Ishikawa (cell line): Measurements from ENCODE around the gene EP400.

Experiments used
- EGR1 ChIP-seq: IDR thresholded peaks from 2 replicates; pipeline ENCODE4 v1.6.1; 2012
- EP300 ChIP-seq: IDR thresholded peaks from 2 replicates; pipeline ENCODE4 v1.6.1; 2012; ENCODE audit warnings: borderline replicate concordance
- FOXM1 ChIP-seq: IDR thresholded peaks from 2 replicates; pipeline ENCODE4 v1.6.1; 2012; ENCODE audit warnings: low read depth, borderline replicate concordance
- RAD21 ChIP-seq: IDR thresholded peaks from 2 replicates; pipeline ENCODE4 v1.6.1; 2012; ENCODE audit warnings: low read depth
- TAF1 ChIP-seq: IDR thresholded peaks from 2 replicates; pipeline ENCODE4 v1.6.1; 2012; ENCODE audit warnings: low read depth, mild to moderate bottlenecking
- YY1 ChIP-seq: IDR thresholded peaks from 2 replicates; pipeline ENCODE4 v1.6.1; 2012; ENCODE audit warnings: low read depth
- TF ChIP-seq, protein P1 (sequence below): IDR thresholded peaks from 2 replicates; pipeline ENCODE4 v1.6.1; 2012; ENCODE audit warnings: low read depth, mild to moderate bottlenecking

DNA sequence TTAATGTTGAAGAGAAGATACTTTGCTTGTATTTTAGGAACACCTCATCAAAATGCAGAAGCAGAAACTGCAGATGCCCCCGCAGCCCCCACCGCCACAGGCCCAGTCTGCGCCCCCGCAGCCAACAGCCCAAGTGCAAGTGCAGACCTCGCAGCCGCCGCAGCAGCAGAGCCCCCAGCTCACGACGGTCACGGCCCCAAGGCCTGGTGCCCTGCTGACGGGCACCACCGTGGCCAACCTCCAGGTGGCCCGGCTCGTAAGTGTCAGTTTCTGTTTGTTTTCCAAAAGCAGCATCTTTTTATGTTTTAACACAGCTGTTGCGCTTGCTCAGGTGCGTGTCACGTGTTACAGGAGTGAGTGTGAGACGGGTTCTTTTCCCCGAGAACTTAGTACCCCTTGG is 114.9 kb downstream of the EP400 start:
- no peak for TF ChIP-seq RAD21
- TF ChIP-seq EGR1: no peak
- TF ChIP-seq EP300: no peak
- no peak for TF ChIP-seq FOXM1
- TF ChIP-seq, protein P1, sequence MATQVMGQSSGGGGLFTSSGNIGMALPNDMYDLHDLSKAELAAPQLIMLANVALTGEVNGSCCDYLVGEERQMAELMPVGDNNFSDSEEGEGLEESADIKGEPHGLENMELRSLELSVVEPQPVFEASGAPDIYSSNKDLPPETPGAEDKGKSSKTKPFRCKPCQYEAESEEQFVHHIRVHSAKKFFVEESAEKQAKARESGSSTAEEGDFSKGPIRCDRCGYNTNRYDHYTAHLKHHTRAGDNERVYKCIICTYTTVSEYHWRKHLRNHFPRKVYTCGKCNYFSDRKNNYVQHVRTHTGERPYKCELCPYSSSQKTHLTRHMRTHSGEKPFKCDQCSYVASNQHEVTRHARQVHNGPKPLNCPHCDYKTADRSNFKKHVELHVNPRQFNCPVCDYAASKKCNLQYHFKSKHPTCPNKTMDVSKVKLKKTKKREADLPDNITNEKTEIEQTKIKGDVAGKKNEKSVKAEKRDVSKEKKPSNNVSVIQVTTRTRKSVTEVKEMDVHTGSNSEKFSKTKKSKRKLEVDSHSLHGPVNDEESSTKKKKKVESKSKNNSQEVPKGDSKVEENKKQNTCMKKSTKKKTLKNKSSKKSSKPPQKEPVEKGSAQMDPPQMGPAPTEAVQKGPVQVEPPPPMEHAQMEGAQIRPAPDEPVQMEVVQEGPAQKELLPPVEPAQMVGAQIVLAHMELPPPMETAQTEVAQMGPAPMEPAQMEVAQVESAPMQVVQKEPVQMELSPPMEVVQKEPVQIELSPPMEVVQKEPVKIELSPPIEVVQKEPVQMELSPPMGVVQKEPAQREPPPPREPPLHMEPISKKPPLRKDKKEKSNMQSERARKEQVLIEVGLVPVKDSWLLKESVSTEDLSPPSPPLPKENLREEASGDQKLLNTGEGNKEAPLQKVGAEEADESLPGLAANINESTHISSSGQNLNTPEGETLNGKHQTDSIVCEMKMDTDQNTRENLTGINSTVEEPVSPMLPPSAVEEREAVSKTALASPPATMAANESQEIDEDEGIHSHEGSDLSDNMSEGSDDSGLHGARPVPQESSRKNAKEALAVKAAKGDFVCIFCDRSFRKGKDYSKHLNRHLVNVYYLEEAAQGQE: no peak
- TF ChIP-seq TAF1: no peak
- no peak for TF ChIP-seq YY1
